ENCODE data around the gene LTBP1.

LTBP1 gene

GRCh38 chr2:32942793-32943485, 3.8 kb upstream of the LTBP1 start:
- no peak overlapping the region for H3K23ac ChIP-seq (ENCODE audit: low read length)
- H3K9me3 ChIP-seq (ENCODE audit: insufficient read depth, low read depth, low read length): no peaks in the 10 kb centered on the region
- no peak overlapping the region for H4K8ac ChIP-seq (ENCODE audit: low read depth, low read length)
- H3K27me3 ChIP-seq (ENCODE audit: insufficient read depth, low read length): no peaks in the 10 kb centered on the region
- no peak overlapping the region for H2AK5ac ChIP-seq (ENCODE audit: low read length)
- no peak overlapping the region for H4K91ac ChIP-seq (ENCODE audit: low read depth, low read length)
- H2AFZ ChIP-seq (ENCODE audit: insufficient read depth, low read length, poor library complexity): no peak overlapping the region
- no peak overlapping the region for H3K18ac ChIP-seq (ENCODE audit: low read length)
- peaks cover 10% of the 10 kb centered on the region for H3K79me2 ChIP-seq (ENCODE audit: control insufficient read depth, insufficient read depth, low read length, poor library complexity)
- H3K4ac ChIP-seq (ENCODE audit: low read depth, low read length): no peak overlapping the region
- no peak overlapping the region for H3K9ac ChIP-seq (ENCODE audit: low read length)
- peak in 1 of 2 donors; percentile 59 for DNase-seq
- no peak overlapping the region for H3K27ac ChIP-seq (ENCODE audit: low read depth, low read length)
- H3K4me2 ChIP-seq (ENCODE audit: low read length): no peak overlapping the region
- no peak overlapping the region for H2BK120ac ChIP-seq (ENCODE audit: insufficient read depth, low read length, poor library complexity)
- no peak overlapping the region for H3K14ac ChIP-seq (ENCODE audit: low read length)
- H3K79me1 ChIP-seq (ENCODE audit: low read length): peaks cover 14% of the 10 kb centered on the region
- H3K36me3 ChIP-seq (ENCODE audit: control insufficient read depth in 1 of 2, insufficient read depth in 2 of 2, low read length in 2 of 2): no peaks in the 10 kb centered on the region
- H4K12ac ChIP-seq (ENCODE audit: low read depth, low read length): no peak overlapping the region
- peaks cover 0 to 2% of the 10 kb centered on the region in 2 experiments for H3K4me1 ChIP-seq (ENCODE audit: control insufficient read depth in 1 of 2, insufficient read depth in 2 of 2, low read length in 2 of 2)
- H3K4me3 ChIP-seq (ENCODE audit: low read depth, low read length): no peak overlapping the region
- no peak overlapping the region for H2BK12ac ChIP-seq (ENCODE audit: low read length)
- H2BK5ac ChIP-seq (ENCODE audit: low read depth, low read length, poor library complexity): no peak overlapping the region
- WGBS (ENCODE audit: extremely low coverage, insufficient coverage, insufficient read length): no CpG with 5 or more reads among the region's 4 CpGs

GRCh38 chr2:32945286-32945685, 1.5 kb upstream of the LTBP1 start:
- Histone ChIP-seq H3K4me3 (ENCODE audit: low read depth, low read length) (no peak overlapping the region), H2BK120ac (ENCODE audit: insufficient read depth, low read length, poor library complexity) (no peak overlapping the region), H4K12ac (ENCODE audit: low read depth, low read length) (no peak overlapping the region), H3K9me3 (ENCODE audit: insufficient read depth, low read depth, low read length) (no peaks in the 10 kb centered on the region), H3K14ac (ENCODE audit: low read length) (no peak overlapping the region), H3K79me1 (ENCODE audit: low read length) (peaks cover 12% of the 10 kb centered on the region), H3K79me2 (ENCODE audit: control insufficient read depth, insufficient read depth, low read length, poor library complexity) (peaks cover 10% of the 10 kb centered on the region), H4K91ac (ENCODE audit: low read depth, low read length) (no peak overlapping the region), H2AK5ac (ENCODE audit: low read length) (no peak overlapping the region), H3K4ac (ENCODE audit: low read depth, low read length) (no peak overlapping the region), H3K4me2 (ENCODE audit: low read length) (no peak overlapping the region), H2AFZ (ENCODE audit: insufficient read depth, low read length, poor library complexity) (no peak overlapping the region), H3K9ac (ENCODE audit: low read length) (no peak overlapping the region), H4K8ac (ENCODE audit: low read depth, low read length) (no peak overlapping the region), H3K27ac (ENCODE audit: low read depth, low read length) (no peak overlapping the region), H2BK12ac (ENCODE audit: low read length) (no peak overlapping the region), H3K4me1 (ENCODE audit: control insufficient read depth in 1 of 2, insufficient read depth in 2 of 2, low read length in 2 of 2) (peaks cover 0 to 3% of the 10 kb centered on the region in 2 experiments), H3K36me3 (ENCODE audit: control insufficient read depth in 1 of 2, insufficient read depth in 2 of 2, low read length in 2 of 2) (no peaks in the 10 kb centered on the region), H3K27me3 (ENCODE audit: insufficient read depth, low read length) (no peaks in the 10 kb centered on the region), H2BK5ac (ENCODE audit: low read depth, low read length, poor library complexity) (no peak overlapping the region), H3K23ac (ENCODE audit: low read length) (no peak overlapping the region), H3K18ac (ENCODE audit: low read length) (no peak overlapping the region)
- no CpG with 5 or more reads among the region's 2 CpGs for WGBS (ENCODE audit: extremely low coverage, insufficient coverage, insufficient read length)
- no peak for DNase-seq

- peak overlapping the region; percentile 81 for H2BK120ac ChIP-seq (ENCODE audit: insufficient read depth, low read length, poor library complexity)
- peaks cover 12% of the 10 kb centered on the region for H3K79me1 ChIP-seq (ENCODE audit: low read length)
- peaks cover 10% of the 10 kb centered on the region for H3K79me2 ChIP-seq (ENCODE audit: control insufficient read depth, insufficient read depth, low read length, poor library complexity)
- peak overlapping the region; percentile 95 for H4K91ac ChIP-seq (ENCODE audit: low read depth, low read length)
- peak overlapping the region; percentile 84 for H4K12ac ChIP-seq (ENCODE audit: low read depth, low read length)
- H2BK5ac ChIP-seq (ENCODE audit: low read depth, low read length, poor library complexity): peak overlapping the region; percentile 93
- peak overlapping the region; percentile 97 for H2AFZ ChIP-seq (ENCODE audit: insufficient read depth, low read length, poor library complexity)
- peak overlapping the region; percentile 73 for H2BK12ac ChIP-seq (ENCODE audit: low read length)
- no CpG with 5 or more reads among the region's 52 CpGs for WGBS (ENCODE audit: extremely low coverage, insufficient coverage, insufficient read length)
- H3K4me1 ChIP-seq (ENCODE audit: control insufficient read depth in 1 of 2, insufficient read depth in 2 of 2, low read length in 2 of 2): peaks cover 0 to 3% of the 10 kb centered on the region in 2 experiments
- no peaks in the 10 kb centered on the region for H3K9me3 ChIP-seq (ENCODE audit: insufficient read depth, low read depth, low read length)
- no peaks in the 10 kb centered on the region for H3K36me3 ChIP-seq (ENCODE audit: control insufficient read depth in 1 of 2, insufficient read depth in 2 of 2, low read length in 2 of 2)
- H4K8ac ChIP-seq (ENCODE audit: low read depth, low read length): peak overlapping the region; percentile 89
- peak in 1 of 2 donors; percentile 36 for DNase-seq
- peak overlapping the region; percentile 86 for H3K4me3 ChIP-seq (ENCODE audit: low read depth, low read length)
- peak overlapping the region; percentile 85 for H3K9ac ChIP-seq (ENCODE audit: low read length)
- H3K14ac ChIP-seq (ENCODE audit: low read length): peak overlapping the region; percentile 98
- H3K23ac ChIP-seq (ENCODE audit: low read length): no peak overlapping the region
- peak overlapping the region; percentile 89 for H3K27ac ChIP-seq (ENCODE audit: low read depth, low read length)
- H3K4me2 ChIP-seq (ENCODE audit: low read length): peak overlapping the region; percentile 98
- peak overlapping the region; percentile 99 for H3K18ac ChIP-seq (ENCODE audit: low read length)
- H3K27me3 ChIP-seq (ENCODE audit: insufficient read depth, low read length): no peaks in the 10 kb centered on the region
- peak overlapping the region; percentile 77 for H3K4ac ChIP-seq (ENCODE audit: low read depth, low read length)
- no peak overlapping the region for H2AK5ac ChIP-seq (ENCODE audit: low read length)
These were observed 327 bp downstream of the LTBP1 start for GRCh38 chr2:32947076-32947483.

- Histone ChIP-seq H3K9ac (ENCODE audit: low read length) (peak overlapping the region; percentile 85), H3K4me2 (ENCODE audit: low read length) (peak overlapping the region; percentile 98), H2BK120ac (ENCODE audit: insufficient read depth, low read length, poor library complexity) (peak overlapping the region; percentile 89), H3K4me1 (ENCODE audit: control insufficient read depth in 1 of 2, insufficient read depth in 2 of 2, low read length in 2 of 2) (peaks cover 0 to 3% of the 10 kb centered on the region in 2 experiments), H3K4ac (ENCODE audit: low read depth, low read length) (peak overlapping the region; percentile 14), H3K9me3 (ENCODE audit: insufficient read depth, low read depth, low read length) (no peaks in the 10 kb centered on the region), H2BK5ac (ENCODE audit: low read depth, low read length, poor library complexity) (peak overlapping the region; percentile 93), H3K14ac (ENCODE audit: low read length) (peak overlapping the region; percentile 98), H3K27me3 (ENCODE audit: insufficient read depth, low read length) (no peaks in the 10 kb centered on the region), H3K4me3 (ENCODE audit: low read depth, low read length) (peak overlapping the region; percentile 86), H2BK12ac (ENCODE audit: low read length) (no peak overlapping the region), H2AK5ac (ENCODE audit: low read length) (no peak overlapping the region), H3K27ac (ENCODE audit: low read depth, low read length) (peak overlapping the region; percentile 89), H3K36me3 (ENCODE audit: control insufficient read depth in 1 of 2, insufficient read depth in 2 of 2, low read length in 2 of 2) (no peaks in the 10 kb centered on the region), H2AFZ (ENCODE audit: insufficient read depth, low read length, poor library complexity) (peak overlapping the region; percentile 97), H3K23ac (ENCODE audit: low read length) (no peak overlapping the region), H4K12ac (ENCODE audit: low read depth, low read length) (peak overlapping the region; percentile 84), H3K79me1 (ENCODE audit: low read length) (peaks cover 12% of the 10 kb centered on the region), H3K18ac (ENCODE audit: low read length) (peak overlapping the region; percentile 99), H4K8ac (ENCODE audit: low read depth, low read length) (peak overlapping the region; percentile 89), H3K79me2 (ENCODE audit: control insufficient read depth, insufficient read depth, low read length, poor library complexity) (peaks cover 10% of the 10 kb centered on the region), H4K91ac (ENCODE audit: low read depth, low read length) (peak overlapping the region; percentile 95)
- DNase-seq: peak; percentile 86 to 97
- WGBS (ENCODE audit: extremely low coverage, insufficient coverage, insufficient read length): no CpG with 5 or more reads among the region's 75 CpGs
These were observed 861 bp downstream of the LTBP1 start for GRCh38 chr2:32947484-32948143.
